TTC549 (cell line): ENCODE measurements around the gene ARF1.

Experiments used
- FAIRE-seq: peaks from 2 replicates; lab custom pipeline; 2012; peaks lifted over from hg19 to GRCh38; lab: Jason Lieb, UNC

Gene ARF1

DNA sequence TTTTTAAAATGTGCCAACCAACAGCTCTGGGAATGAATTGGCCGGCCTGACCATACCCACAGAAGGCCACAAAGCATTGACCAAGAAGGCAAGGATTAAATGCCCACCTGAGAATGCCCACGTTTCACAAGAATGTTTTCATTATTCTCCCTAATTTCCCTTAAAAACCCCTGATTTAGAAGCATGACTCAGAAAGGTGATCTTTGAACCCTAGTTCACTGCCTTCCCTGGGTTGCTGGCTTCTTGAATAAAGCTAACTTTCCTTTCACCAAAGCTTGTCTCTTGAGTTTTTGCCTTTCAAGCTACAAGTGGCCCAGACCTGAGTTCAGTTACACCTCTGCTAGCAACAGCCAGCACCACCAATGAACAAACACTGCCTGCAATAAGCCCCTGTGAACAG, 41.0 kb downstream of the ARF1 start:
- FAIRE-seq = no peak

DNA sequence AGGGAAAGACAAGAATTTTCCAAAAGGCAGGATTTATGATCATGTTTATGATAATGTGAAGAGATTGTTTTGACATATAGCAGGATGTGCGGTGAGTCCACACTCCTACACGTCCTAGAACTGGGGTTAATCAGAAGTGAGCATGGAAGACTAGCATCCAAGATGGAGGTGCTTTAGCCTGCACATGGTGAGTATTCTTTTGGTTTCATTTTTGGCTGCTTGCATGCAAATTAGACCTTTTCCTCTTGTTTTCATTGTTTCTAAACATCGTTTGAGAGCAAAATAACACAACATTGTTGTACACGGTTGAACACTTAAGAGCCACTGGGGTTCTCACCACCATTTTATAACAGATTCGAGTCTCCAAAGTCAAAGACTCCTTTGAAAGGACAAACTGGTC, 42.7 kb downstream of the ARF1 start:
- no peak for FAIRE-seq

DNA sequence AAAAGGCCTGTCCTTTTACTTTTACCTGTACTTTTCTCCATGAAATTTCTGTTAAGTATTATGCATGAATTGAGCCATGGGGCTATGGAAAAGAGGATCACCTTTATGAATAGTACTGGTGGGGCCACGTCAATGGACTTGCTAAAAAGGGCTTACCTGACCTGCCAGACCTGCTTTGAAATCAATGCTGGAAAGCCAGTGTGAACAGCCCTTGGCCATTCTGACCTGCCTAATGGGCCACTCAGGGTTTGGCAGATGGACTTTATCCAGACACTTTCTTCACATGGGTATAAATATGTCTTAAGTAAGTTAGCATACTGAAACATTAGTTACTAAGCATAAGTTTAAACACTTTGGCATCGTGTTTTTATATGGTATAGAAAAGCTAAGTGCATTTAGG, 49.3 kb downstream of the ARF1 start:
- FAIRE-seq = no peak

GRCh38 chr1:228134591-228134990, 52.1 kb downstream of the ARF1 start:
- no peak for FAIRE-seq

GRCh38 chr1:228136901-228137300, 54.4 kb downstream of the ARF1 start:
- no peak for FAIRE-seq

DNA sequence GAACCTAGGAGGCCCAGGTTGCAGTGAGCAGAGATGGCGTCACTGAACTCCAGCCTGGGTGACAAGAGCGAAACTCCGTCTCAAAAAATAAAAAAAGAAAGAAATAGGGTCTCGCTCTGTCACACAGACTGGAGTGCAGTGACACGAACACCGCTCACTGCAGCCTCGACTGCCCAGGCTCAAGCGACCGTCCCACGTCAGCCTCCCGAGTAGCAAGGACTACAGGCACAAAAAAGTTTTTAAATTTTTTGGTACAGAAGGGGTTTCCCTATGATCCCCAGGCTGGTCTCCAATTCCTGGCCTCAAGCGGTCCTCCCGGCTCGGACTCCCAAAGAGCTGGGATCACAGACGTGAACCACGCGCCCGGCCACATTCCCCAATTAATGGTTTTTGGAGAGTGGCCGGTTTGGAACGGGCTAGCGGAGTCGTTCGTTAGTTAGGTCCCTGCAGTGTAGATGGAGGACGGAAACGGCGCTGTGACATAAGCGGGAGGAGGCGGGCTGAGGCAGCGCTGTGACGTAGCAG, 57.0 kb downstream of the ARF1 start:
- no peak for FAIRE-seq

GRCh38 chr1:228139931-228140723, 57.6 kb downstream of the ARF1 start, which contains the start of gene GUK1:
TSS of gene GUK1 (plus strand) at chr1:228140279. CDS start at chr1:228140303, 24 bp downstream.
- peak; percentile 99 for FAIRE-seq

DNA sequence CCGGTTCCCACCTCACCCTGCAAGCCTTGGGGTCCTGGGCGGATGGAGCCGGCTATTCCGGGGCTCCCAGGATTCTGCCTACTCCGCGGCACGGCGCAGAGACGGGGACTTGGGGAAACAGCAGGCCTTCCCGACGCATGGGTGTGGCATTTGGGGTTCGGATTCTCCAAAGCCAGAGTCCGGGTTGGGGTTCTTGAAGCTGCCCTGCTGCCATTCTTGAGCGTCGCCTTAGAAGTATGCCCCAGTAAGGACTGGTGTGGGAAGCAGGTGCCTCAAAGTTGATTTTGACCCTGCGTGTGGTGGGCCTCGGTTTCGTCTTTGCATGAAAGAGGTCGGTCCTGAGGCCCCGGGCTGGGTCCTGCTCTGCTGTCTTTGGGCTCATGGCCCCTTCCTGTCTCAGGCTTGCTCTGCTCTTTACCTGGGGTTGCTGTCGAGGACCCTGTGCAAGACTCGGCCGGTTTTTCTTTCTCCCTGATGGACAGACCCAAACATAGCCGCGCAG, 58.3 kb downstream of the ARF1 start:
- FAIRE-seq = no peak

DNA sequence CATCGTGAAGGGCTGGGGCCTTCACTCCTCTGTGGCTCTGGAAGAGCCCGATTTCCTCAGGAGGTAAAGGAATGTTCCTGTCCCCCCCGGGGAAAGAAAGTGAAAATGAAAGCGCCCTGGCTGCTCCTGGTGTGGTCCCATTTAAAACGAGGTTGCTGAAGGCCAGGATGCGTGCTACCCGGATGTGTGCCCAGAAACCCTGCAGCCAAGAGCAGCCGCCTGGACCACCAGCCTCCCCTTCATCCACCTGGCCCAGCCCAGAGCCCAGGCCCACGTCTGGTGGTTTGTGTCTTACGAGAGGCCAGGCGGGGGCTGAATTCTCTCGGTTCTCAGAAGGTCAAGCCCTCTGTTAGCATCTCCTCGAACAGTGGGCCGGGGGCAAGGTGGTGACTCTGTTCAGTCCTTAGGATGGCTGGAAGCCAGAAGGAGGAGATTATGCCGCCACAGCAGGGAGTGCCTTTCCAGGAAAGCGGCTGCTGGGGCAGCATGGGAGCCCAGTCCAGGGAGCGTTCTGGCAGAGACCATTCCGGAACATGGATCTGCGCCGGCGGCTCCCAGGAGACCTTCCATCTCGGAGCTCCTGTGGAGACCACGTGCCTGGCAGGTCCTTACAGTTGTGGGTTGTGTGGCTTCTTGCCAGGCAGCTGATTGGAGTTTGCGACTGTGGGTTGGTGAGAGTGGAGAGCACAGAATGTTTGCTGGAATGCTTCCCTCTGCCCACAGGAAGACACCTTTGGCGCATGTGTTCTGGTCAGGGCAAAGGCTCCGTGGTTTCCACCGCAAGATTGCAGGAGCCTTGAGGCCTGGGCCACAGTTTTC, 58.9 kb downstream of the ARF1 start:
- FAIRE-seq = no peak

DNA sequence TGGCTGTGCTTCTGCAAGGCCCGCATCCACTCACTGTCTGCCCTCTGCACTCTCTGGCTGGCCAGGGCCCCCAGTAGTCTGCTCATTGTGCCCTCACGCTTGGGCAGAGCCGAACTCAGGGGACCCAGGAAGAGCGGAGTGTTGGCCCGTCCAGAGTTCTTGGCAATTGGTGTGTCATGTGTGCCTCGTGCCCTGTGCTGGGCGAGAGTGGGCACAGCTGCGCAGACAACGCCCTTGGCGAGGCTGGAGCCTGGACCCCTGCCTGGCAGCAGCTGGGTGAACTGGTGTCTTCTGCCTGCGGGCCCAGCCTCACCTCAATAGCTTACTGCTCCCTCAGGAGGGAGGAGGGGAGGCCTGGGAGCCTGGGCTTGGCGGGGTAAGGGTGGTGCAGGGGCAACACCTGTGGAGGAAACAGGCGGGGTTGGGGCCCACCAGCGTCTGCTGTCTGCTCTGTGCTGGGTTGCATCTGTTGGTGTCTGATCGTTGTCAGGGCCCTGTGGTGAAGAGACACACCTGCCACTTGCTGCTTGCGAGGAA, 59.7 kb downstream of the ARF1 start:
- no peak for FAIRE-seq

GRCh38 chr1:228142701-228143136, 60.2 kb downstream of the ARF1 start:
- FAIRE-seq = no peak

DNA sequence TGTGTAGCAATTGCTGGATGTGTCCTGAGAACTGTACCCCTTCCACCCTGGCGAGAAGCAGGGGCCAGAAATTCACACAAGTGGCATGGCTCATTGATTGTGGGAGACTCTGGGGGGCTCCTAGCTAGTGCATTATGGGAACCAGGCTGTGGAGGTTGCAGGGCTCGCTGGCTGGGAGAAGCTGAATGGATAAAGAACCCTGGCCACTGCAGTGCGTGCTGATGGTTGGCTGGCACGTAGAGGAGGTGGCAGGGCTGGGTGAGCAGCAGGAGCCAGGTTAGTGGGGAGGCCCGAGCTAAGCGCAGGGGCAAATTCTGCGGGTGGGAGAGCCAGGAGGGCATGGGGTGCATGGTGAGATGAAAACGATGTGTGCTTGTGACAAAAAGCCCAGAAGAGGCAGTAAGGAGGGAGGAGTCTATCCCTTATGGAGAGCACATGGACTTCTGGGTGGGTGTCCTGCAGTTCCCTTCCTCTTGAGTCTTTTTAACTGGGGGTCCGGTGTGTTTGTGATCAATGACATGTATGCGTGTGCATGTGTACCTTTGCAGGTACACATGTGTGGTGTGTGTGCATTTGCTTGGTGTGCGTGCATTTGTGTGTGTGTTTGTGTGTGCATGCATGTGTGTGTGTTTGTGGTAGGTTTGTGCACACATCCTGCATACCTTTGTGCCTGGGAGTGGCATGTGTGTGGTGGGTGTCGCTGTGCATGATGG, 61.1 kb downstream of the ARF1 start:
- FAIRE-seq = no peak

DNA sequence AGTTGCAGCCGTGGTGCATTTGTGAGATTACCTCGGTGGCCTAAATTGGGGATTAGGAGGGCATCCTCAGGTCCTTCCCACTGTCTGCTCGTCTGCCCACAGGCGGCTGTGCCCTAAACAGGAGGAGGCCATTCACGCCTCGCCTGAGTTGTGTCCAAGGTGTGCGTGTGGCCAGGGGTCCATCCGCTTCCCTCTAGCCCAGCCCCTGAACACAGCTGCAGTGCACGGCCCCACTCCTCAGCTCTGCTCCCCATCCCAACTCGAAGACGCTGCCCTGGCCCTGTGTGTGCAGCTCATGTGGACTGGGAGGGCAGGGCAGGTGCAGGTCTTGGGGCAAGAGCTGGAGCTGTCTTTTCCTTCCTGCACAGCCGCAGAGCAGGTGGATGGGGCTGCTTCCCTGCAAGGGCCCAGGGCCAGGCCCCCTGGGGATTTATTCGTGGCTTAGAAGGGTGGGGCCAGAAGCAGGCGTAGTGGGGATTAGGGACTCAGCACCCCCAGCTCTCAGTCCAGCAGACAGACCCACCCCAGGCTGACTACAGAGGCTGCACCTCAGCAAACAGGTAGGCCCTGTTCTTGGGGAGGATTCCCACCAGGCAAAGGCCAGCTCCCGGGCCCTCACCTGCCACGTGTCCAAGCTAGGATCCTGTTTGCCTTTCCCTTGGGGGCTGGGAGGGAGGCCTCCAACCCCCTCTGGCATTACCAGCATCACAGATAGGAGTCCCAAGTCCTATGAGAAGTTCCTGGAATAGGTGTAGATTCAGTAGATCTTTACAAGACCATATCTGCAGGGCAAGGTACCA, 61.9 kb downstream of the ARF1 start:
- FAIRE-seq = no peak

- no peak for FAIRE-seq
These were observed 62.5 kb downstream of the ARF1 start for GRCh38 chr1:228144993-228145343.

DNA sequence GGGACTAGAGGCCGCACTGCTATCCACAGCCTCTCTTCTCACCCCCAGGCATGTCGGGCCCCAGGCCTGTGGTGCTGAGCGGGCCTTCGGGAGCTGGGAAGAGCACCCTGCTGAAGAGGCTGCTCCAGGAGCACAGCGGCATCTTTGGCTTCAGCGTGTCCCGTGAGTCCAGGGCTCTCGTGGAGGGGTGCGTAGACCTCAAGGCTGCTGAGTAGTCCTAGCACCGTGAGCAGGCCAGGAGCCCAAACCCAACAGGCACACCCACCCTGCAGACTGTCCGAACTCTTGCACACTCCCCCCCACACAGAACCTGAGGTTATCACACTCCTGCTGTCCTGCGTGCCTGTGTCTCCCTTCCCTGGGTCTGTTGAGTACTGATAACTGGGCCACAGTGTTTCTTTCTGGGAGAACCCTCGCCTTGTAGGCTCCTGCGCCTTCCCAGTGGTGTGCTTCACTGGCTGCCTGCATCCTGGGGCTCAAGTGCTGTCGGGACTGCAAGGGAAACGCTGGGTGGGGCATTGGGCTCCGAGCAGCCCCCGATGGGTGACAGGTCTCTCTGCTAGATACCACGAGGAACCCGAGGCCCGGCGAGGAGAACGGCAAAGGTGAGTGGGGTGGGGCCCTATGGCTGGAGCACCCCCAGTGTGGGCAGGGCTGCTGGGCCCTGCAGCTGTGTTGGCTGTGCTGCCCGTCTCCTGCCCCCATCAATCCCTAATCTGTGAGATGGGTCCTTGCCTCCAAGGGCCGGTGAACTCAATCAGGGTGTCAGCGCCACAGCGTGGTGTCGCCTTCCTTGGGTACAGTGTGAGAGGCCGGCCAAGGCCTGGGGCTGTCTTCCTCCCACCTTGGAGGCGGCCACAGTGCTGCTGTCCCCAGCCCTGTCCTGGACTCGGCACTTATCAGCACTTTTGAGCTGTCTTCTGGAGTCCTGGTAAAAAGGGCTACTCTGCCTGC, 63.2 kb downstream of the ARF1 start:
- FAIRE-seq = no peak

- FAIRE-seq = no peak
These were observed 64.1 kb downstream of the ARF1 start for GRCh38 chr1:228146417-228147150.

DNA sequence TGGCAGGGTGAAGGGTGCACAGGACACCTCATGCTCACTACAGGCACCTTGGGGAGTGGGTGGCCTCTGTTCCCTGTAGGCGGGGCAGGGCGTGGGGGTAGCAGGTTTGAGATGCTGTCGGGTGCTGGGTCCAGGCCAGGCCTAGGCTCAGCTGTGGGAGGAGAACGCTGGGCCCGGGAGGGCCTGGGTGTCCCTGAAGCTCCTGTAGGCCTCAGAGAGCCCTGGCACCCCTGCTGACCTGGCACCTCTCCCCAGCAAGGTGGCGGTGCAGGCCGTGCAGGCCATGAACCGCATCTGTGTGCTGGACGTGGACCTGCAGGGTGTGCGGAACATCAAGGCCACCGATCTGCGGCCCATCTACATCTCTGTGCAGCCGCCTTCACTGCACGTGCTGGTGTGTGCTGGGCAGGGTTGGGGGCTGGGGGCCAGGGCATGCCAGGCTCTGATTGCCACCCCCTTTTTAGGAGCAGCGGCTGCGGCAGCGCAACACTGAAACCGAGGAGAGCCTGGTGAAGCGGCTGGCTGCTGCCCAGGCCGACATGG, 64.7 kb downstream of the ARF1 start:
- FAIRE-seq = no peak

- no peak for FAIRE-seq
These were observed 65.3 kb downstream of the ARF1 start for GRCh38 chr1:228147768-228148167.

DNA sequence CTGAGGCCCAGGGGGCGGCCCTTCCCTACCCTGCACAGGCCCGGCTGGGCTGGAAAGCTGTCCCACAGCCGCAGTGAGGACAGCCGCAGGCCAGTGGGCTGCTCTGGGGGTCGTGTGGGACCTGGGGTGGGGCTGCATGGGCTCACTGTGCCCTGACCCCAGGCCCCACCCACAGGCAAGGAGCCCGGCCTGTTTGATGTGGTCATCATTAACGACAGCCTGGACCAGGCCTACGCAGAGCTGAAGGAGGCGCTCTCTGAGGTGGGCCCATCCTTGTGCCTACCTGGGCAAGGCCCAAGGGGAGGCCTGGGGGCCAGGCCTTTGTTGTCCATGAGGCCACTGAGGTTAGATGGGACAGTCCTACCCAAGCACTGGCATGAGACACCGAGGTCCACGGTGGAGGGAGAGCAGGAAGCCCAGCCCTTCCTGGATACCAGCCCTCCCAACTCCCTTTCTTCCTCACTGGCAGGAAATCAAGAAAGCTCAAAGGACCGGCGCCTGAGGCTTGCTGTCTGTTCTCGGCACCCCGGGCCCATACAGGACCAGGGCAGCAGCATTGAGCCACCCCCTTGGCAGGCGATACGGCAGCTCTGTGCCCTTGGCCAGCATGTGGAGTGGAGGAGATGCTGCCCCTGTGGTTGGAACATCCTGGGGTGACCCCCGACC, 65.8 kb downstream of the ARF1 start:
- FAIRE-seq = no peak
